GM21619 (cell line): ENCODE results near the gene NOTCH1.
"Not testable (repeated sequence)": the region's sequence is repeated elsewhere in the genome, so short reads cannot be mapped to it uniquely, and the experiment has no call there.

Experiments
- ATAC-seq: cut with Tn5 transposase; IDR thresholded peaks from one replicate; pipeline ENCODE4 v1.9.1; 2021; ENCODE audit not compliant: unreplicated experiment

The NOTCH1 gene

GRCh38 chr9:136578915-136579649, 33.2 kb upstream of the NOTCH1 start:
- ATAC-seq = no peak

- ATAC-seq = no peak
Measured at GRCh38 chr9:136578626-136578914, 32.7 kb upstream of the NOTCH1 start.

- ATAC-seq = no peak
Measured at GRCh38 chr9:136577941-136578625, 32.2 kb upstream of the NOTCH1 start.

GRCh38 chr9:136576269-136576626, 30.4 kb upstream of the NOTCH1 start:
- no peak for ATAC-seq

GRCh38 chr9:136575626-136576268, 29.9 kb upstream of the NOTCH1 start:
- ATAC-seq = no peak

GRCh38 chr9:136574606-136575005, 28.8 kb upstream of the NOTCH1 start:
- ATAC-seq = not testable (repeated sequence)

- no peak for ATAC-seq
Measured at GRCh38 chr9:136572828-136573625, 27.2 kb upstream of the NOTCH1 start.

- ATAC-seq = no peak
Measured at GRCh38 chr9:136572003-136572827, 26.4 kb upstream of the NOTCH1 start.

GRCh38 chr9:136571531-136571930, 25.7 kb upstream of the NOTCH1 start:
- no peak for ATAC-seq

GRCh38 chr9:136570916-136571315, 25.1 kb upstream of the NOTCH1 start:
- no peak for ATAC-seq

GRCh38 chr9:136570191-136570845, 24.5 kb upstream of the NOTCH1 start:
- no peak for ATAC-seq

GRCh38 chr9:136569526-136570148, 23.8 kb upstream of the NOTCH1 start:
- no peak for ATAC-seq

- ATAC-seq = no peak
Measured at GRCh38 chr9:136568288-136569081, 22.6 kb upstream of the NOTCH1 start.

GRCh38 chr9:136567651-136568287, 21.9 kb upstream of the NOTCH1 start:
- no peak for ATAC-seq

GRCh38 chr9:136566901-136567300, 21.1 kb upstream of the NOTCH1 start:
- no peak for ATAC-seq

- no peak for ATAC-seq
Measured at GRCh38 chr9:136566553-136566895, 20.7 kb upstream of the NOTCH1 start.

- no peak for ATAC-seq
Measured at GRCh38 chr9:136565715-136566552, 20.1 kb upstream of the NOTCH1 start.
